ENCODE measurements around the gene C2orf81.

Gene C2orf81

DNA sequence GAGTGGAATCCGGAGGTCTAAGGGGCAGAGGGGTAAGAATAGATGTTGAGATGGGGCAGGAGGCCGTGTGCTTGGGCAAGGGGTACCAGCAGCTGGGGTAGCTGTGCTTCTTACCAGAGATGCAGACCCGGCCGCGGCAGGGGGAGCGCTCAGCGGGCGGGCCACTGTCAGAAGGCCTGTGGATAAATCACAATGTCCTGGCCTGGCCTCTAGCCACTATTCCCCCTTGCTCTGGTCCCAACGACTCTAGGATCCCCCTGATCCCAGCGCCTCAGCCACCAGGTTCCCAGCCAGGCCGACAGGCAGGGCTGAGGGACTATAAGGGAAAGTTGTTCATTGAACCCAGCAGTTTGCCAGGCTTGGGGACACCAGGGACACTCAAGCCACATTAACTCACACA lies 9.1 kb upstream of the C2orf81 start:
- no peak for DNase-seq (ENCODE audit: low read depth)
- TF ChIP-seq, protein P1, sequence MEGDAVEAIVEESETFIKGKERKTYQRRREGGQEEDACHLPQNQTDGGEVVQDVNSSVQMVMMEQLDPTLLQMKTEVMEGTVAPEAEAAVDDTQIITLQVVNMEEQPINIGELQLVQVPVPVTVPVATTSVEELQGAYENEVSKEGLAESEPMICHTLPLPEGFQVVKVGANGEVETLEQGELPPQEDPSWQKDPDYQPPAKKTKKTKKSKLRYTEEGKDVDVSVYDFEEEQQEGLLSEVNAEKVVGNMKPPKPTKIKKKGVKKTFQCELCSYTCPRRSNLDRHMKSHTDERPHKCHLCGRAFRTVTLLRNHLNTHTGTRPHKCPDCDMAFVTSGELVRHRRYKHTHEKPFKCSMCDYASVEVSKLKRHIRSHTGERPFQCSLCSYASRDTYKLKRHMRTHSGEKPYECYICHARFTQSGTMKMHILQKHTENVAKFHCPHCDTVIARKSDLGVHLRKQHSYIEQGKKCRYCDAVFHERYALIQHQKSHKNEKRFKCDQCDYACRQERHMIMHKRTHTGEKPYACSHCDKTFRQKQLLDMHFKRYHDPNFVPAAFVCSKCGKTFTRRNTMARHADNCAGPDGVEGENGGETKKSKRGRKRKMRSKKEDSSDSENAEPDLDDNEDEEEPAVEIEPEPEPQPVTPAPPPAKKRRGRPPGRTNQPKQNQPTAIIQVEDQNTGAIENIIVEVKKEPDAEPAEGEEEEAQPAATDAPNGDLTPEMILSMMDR (conservative IDR thresholded peaks at IDR 0.05; ENCODE audit: low read length) = no peak
- no peak overlapping the region for H3K4me3 ChIP-seq (ENCODE audit: low read length)

DNA sequence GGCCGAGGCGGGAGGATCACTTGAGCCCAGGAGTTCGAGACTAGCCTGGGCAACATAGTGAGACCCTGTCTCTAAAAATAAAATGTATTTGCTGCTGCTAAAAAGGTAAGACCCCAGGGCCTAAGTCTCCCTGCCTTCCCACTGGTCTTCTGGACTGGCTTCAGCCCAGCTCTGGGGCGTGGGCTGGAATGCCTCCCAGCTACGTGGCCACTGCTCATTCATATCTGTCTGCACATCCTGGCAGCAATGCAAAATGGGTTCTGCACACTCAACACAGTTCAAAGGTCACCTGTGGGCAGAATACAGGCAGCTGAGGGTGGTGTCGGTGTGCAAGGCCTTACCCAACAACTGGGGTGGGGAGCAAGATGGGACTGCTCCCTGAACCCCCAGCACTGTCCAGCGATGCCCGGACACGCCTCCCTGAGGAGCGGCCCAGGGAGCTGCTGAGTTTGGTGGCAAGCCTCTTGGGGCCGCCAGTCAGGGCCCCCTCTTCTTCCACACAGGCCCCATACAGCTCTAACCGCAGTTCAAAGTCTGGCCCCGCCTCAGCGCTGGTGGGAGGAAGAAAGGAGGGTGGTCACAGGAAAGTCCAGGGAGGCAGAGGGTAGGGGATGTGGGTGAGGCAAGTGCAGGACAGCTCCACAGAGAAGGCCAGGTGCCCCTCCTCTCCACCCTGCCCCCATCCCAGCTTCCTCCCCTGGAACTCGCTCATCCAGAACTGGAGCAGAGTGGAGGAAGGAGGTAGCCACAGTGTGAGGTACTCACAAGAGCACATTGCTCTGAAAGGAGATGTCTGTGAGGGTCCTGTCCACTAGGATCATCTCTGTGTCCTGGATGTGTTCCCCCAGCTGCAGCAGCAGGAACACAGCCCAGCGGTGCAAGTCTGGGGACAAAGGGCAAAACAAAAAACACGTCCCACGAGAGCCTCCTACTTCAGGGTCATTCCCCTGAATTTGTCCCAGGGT lies 8.3 kb upstream of the C2orf81 start:
- no peak for DNase-seq (ENCODE audit: low read depth)
- no peak overlapping the region for H3K4me3 ChIP-seq (ENCODE audit: low read length)
- TF ChIP-seq, protein P1 (conservative IDR thresholded peaks at IDR 0.05; ENCODE audit: low read length) = no peak

GRCh38 chr2:74428675-74429074 lies 7.3 kb upstream of the C2orf81 start:
- H3K4me3 ChIP-seq (ENCODE audit: low read length) = no peak overlapping the region
- DNase-seq (ENCODE audit: low read depth) = no peak
- TF ChIP-seq, protein P1 (conservative IDR thresholded peaks at IDR 0.05; ENCODE audit: low read length) = no peak

- no peak for DNase-seq (ENCODE audit: low read depth)
- no peak overlapping the region for H3K4me3 ChIP-seq (ENCODE audit: low read length)
- TF ChIP-seq, protein P1 (conservative IDR thresholded peaks at IDR 0.05; ENCODE audit: low read length) = no peak
Measured at GRCh38 chr2:74427551-74427950, 6.1 kb upstream of the C2orf81 start.

DNA sequence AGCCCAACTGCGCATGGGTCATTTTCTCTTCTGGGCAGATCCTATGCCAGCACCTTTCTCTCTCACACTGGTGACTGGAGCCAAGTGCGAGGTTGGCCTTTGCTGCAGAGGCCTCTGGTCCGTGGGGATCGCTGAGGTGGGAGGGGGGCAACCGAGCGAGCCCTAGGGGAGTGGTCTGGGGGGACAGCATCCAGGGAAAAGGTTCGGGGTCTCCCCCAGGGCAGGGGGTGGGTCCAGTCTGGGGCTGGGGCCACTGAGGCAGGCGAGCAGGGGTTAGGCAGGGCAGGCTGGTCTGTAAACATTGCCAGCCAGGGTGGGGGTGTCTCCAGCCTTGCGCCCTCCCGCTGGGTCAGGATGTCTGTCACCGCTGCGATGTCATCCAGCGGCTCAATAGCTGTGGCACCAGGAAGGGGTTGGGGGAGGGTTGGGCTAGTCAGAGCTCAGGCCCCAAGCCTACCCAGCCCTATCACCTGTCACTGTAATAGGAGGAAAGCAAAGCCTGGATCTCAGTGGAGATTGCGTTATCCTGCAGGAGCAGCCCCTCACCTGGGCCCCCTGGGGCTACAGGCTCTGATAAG lies 4.9 kb upstream of the C2orf81 start:
- no peak overlapping the region for H3K4me3 ChIP-seq (ENCODE audit: low read length)
- no peak for DNase-seq (ENCODE audit: low read depth)
- TF ChIP-seq, protein P1 (conservative IDR thresholded peaks at IDR 0.05; ENCODE audit: low read length) = no peak

- TF ChIP-seq, protein P1 (conservative IDR thresholded peaks at IDR 0.05; ENCODE audit: low read length) = no peak
- H3K4me3 ChIP-seq (ENCODE audit: low read length) = no peak overlapping the region
- DNase-seq (ENCODE audit: low read depth) = no peak
Measured at GRCh38 chr2:74425523-74425922, 4.1 kb upstream of the C2orf81 start.

DNA sequence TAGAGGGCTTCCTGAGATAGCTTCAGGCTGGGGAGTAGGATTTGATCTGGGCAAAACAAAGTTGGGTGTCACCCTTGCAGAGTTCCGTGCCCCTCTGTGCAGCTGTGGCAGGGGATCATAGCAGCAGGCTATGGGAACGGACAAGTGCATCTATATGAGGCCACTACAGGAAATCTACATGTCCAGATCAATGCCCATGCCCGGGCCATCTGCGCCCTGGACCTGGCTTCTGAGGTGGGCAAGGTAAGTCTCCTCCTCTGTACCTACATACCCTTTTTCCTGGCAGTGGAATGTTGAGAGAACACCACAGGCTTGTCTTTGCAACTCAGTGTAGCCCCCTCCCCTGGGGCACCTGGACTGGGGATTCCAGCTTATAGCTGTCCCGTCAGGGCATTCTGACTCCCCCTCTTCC lies 3.6 kb upstream of the C2orf81 start:
- H3K4me3 ChIP-seq (ENCODE audit: low read length) = no peak overlapping the region
- DNase-seq (ENCODE audit: low read depth) = no peak
- TF ChIP-seq, protein P1 (conservative IDR thresholded peaks at IDR 0.05; ENCODE audit: low read length) = no peak
